Transverse colon (tissue), 4 donors: Measurements from ENCODE around the gene MMP11. TPM values are rescaled to one million over a fixed set of nuclear protein-coding genes. Genes with fewer than 3 reads are reported as not detected.

ENCODE experiments used
- DNase-seq: peaks from one replicate; pipeline ENCODE4 v3.0.0-alpha.2; 2019
- H3K27ac ChIP-seq, 4 donors: fragments of 200-600 bp; sonication (generic); 2 replicates each; pipeline ENCODE4 v1.5.1; 2016 to 2018; ENCODE audit warnings: inconsistent platforms in 4 of 4
- H3K27me3 ChIP-seq: fragments of 200-600 bp; sonication (generic); 2 replicates; pipeline ENCODE4 v1.5.1; 2017; ENCODE audit warnings: inconsistent platforms
- H3K36me3 ChIP-seq, 4 donors: fragments of 200-600 bp; sonication (generic); 2 replicates each; pipeline ENCODE4 v1.5.1; 2017 to 2019; ENCODE audit warnings: inconsistent platforms in 4 of 4
- H3K4me1 ChIP-seq, 4 donors: fragments of 200-600 bp; sonication (generic); 2 replicates each; pipeline ENCODE4 v1.5.1; 2017 to 2020; ENCODE audit warnings: inconsistent platforms in 4 of 4
- H3K4me3 ChIP-seq, 4 donors: fragments of 200-600 bp; sonication (generic); 1 replicate in 1 of 4; 2 replicates in 3 of 4; pipeline versions ENCODE4 v1.5.1 to v1.6.1; 2017 to 2019; ENCODE audit warnings: inconsistent platforms in 4 of 4
- H3K9me3 ChIP-seq, 2 donors: fragments of 200-600 bp; sonication (generic); 2 replicates each; pipeline ENCODE4 v1.5.1; 2017 to 2019; ENCODE audit warnings: inconsistent platforms in 2 of 2
- EP300 ChIP-seq: sonication (generic); formaldehyde crosslinking; IDR thresholded peaks from one replicate; pipeline ENCODE4 v1.6.1; 2017; ENCODE audit warnings: antibody characterized with exemption, low read depth
- POLR2A ChIP-seq: fragments of 450-650 bp; IDR thresholded peaks from one replicate; pipeline ENCODE4 v1.6.1; 2016; ENCODE audit warnings: antibody characterized with exemption, mild to moderate bottlenecking, moderate library complexity
- POLR2AphosphoS5 ChIP-seq, 3 donors: sonication (generic); formaldehyde crosslinking; IDR thresholded peaks; one replicate each; pipeline ENCODE4 v1.6.1; 2016; ENCODE audit warnings: antibody characterized with exemption in 3 of 3
- WGBS, 2 donors: methylation state at CpG; one replicate each; pipeline ENCODE4 v1.1.5; 2018; ENCODE audit warnings: low coverage in 1 of 2; 5-methylcytosine and 5-hydroxymethylcytosine counted together
- in situ Hi-C, 4 donors: fragments of 200-750 bp; cut with MboI; loops; one replicate each; pipeline versions ENCODE4 v1.15.0 to v1.15.1; 2017; ENCODE audit warnings: low sequenced_read_pairs in 3 of 4, low pct_ligation_motif_present in 1 of 4, low pct_unique_long_range_greater_than_20kb in 1 of 4
- intact Hi-C: fragments of 100-400 bp; cut with DNase I; formaldehyde crosslinking; loops from one replicate; pipeline ENCODE4 v1.15.1; 2023; ENCODE audit warnings: low total_unique reads
- total RNA-seq, 4 donors: library from RNA; depleted of rRNA; stranded (reverse); fragments of >200 nt; gene quantifications; one replicate each; pipeline ENCODE4 v1.1.0, GENCODE V29; 2016
- TF ChIP-seq, protein P1 (sequence below), 5 experiments: fragments of 200-600 bp in 3 of 5; fragments of 450-650 bp in 2 of 5; sonication (generic) in 3 of 5; IDR thresholded peaks; 1 replicate in 2 of 5; 2 replicates in 3 of 5; pipeline ENCODE4 v1.5.1; 2016 to 2017; ENCODE audit warnings: antibody characterized with exemption in 5 of 5, inconsistent platforms in 3 of 5, mild to moderate bottlenecking in 2 of 5, moderate library complexity in 1 of 5

Gene MMP11
- total RNA-seq, 4 donors from 2014 or later, result 1.2 to 2.2 (median 1.6) TPM

DNA sequence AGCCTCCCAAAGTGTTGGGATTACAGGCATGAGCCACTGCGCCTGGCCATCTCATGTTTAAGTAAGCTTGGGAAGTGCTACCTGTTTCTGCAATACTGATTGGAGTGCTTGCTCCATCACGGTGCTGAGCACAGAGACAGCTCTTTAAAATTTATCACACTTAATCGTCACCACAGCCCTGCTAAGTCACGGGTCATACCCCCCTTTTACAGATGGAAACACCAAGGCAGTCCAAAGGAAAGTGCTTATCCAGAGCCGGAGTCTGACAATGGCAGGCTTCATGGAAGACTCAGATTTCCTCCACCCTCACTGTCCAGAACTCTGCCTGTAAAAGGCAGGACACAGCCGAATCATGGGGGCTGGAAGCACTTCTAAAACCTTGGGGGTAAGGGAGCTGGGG, 12.6 kb upstream of the MMP11 start:
- no peak for TF ChIP-seq POLR2AphosphoS5 (IDR thresholded peaks at IDR 0.05)
- TF ChIP-seq POLR2A, result no peak
- no peak for TF ChIP-seq EP300
- TF ChIP-seq, protein P1, sequence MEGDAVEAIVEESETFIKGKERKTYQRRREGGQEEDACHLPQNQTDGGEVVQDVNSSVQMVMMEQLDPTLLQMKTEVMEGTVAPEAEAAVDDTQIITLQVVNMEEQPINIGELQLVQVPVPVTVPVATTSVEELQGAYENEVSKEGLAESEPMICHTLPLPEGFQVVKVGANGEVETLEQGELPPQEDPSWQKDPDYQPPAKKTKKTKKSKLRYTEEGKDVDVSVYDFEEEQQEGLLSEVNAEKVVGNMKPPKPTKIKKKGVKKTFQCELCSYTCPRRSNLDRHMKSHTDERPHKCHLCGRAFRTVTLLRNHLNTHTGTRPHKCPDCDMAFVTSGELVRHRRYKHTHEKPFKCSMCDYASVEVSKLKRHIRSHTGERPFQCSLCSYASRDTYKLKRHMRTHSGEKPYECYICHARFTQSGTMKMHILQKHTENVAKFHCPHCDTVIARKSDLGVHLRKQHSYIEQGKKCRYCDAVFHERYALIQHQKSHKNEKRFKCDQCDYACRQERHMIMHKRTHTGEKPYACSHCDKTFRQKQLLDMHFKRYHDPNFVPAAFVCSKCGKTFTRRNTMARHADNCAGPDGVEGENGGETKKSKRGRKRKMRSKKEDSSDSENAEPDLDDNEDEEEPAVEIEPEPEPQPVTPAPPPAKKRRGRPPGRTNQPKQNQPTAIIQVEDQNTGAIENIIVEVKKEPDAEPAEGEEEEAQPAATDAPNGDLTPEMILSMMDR (IDR thresholded peaks at IDR 0.05), result no peak
- 90% methylated on average over 6 of the region's 6 CpGs; no CpG with 5 or more reads in 1 of the 2 donors for WGBS, 2 donors
- H3K9me3 ChIP-seq, result no peaks in the 10 kb centered on the region
- H3K4me1 ChIP-seq, result peaks cover 0 to 23% (median 9%) of the 10 kb centered on the region in 4 donors
- in situ Hi-C loops, result no loop called here
- H3K27ac ChIP-seq, result no peak overlapping the region
- H3K36me3 ChIP-seq, result no peaks in the 10 kb centered on the region
- no peak for DNase-seq
- H3K27me3 ChIP-seq, result no peaks in the 10 kb centered on the region
- intact Hi-C loops, result no loop called here
- no peak overlapping the region for H3K4me3 ChIP-seq

DNA sequence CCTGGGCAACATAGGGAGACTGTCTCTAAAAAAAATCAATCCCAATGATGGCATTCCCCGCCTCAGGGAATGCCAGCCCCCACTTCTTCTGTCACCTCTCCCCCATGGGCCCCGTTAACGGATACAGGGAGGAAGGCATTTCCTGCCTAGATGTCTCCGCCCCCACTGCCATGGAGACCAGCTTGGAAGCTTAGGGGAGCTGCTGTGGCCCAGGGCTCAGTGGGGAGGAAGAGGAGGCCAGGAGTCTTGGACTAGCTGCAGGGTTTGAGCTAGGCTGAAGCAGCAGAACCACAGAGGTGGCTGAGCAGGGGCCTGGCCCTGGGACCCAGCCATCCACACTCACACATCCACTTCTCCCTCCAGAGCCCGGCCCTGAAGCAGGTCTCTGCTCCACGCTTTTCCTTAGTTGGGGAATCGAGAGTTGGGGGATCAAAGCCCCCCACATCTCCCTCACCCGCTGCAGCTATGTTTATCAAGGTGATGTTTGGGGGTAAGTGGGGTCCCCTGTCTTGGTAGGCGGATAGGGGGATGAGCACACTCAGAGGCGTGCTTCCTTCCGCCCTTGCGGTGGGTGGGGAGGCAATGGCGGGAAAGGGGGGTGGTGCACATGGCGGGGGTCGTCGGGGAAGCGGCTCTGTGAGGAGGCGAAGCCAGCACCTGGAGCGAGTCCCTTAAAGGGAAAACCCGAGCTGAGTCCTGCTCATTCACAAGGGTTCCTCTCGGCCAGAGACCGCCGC, 9.6 kb upstream of the MMP11 start, which contains the start of gene C22orf15:
C22orf15 (plus strand) TSS at position 149 of the 737 bp plus-strand sequence; CDS start at position 466, 317 bp downstream.
- Histone ChIP-seq H3K4me3 (peak within 1 kb of the TSS in 1 of 4 donors; percentile 22), H3K9me3 (no peaks in the 10 kb centered on the region), H3K4me1 (peaks cover 4 to 40% (median 19%) of the 10 kb centered on the region in 4 donors), H3K27ac (no peak within 1 kb of the TSS), H3K36me3 (no peaks in the 10 kb centered on the region), H3K27me3 (no peaks in the 10 kb centered on the region)
- in situ Hi-C loops (no loop called here), intact Hi-C loops (no loop called here)
- WGBS, 2 donors, result 56% methylated on average over 9 to 23 of the region's 23 CpGs
- no peak for TF ChIP-seq POLR2A
- TF ChIP-seq EP300, result no peak
- TF ChIP-seq POLR2AphosphoS5 (IDR thresholded peaks at IDR 0.05), result no peak
- DNase-seq, result no peak

DNA sequence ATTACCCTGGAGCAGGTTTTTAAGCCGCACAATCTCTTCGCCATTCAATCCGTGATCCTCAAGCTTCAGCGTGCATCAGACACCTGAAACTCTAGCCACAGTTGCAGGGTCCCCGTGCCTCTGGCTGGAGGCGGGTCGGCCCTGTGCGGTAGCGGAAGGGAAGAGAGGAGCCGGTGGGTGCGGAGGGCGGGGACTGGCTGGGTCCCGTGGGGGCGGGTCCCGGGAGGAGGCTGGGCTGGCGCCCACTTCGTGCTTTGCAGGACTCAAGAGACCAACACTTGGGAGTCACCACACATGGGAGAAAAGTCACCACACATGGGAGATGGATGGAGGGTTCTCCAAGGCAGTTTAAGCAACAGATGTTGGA, 9.1 kb upstream of the MMP11 start:
- Histone ChIP-seq H3K4me1 (peaks cover 6 to 43% (median 24%) of the 10 kb centered on the region in 4 donors), H3K4me3 (peak overlapping the region in 1 of 4 donors; percentile 22), H3K27ac (no peak overlapping the region), H3K9me3 (no peaks in the 10 kb centered on the region), H3K36me3 (no peaks in the 10 kb centered on the region), H3K27me3 (no peaks in the 10 kb centered on the region)
- intact Hi-C loops (no loop called here), in situ Hi-C loops (no loop called here)
- TF ChIP-seq POLR2AphosphoS5 (IDR thresholded peaks at IDR 0.05) (no peak), EP300 (no peak), POLR2A (no peak)
- WGBS, 2 donors, result 56 to 82% methylated on average over 7 to 17 of the region's 17 CpGs
- DNase-seq, result no peak

DNA sequence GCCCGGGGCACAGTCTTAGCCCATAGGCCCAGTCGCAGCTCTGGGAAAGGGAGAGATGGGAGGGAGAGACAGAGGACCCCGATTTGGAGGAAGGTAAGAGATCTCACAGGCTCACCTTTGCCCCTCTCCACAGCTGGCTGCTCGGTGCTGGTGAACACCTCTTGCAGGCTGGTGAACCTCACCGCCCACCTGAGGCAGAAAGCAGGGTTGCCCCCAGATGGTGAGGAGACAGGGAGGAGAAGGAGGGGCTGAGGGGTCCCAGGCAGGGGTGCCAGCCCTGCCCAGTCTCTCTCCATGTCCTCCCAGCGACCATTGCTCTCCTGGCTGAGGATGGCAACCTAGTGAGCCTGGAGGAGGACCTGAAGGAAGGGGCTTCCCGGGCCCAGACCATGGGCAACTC, 8.7 kb upstream of the MMP11 start:
- intact Hi-C loops (no loop called here), in situ Hi-C loops (no loop called here)
- peak overlapping the region in 1 of 4 donors; percentile 22 for H3K4me3 ChIP-seq
- H3K9me3 ChIP-seq, result no peaks in the 10 kb centered on the region
- WGBS, 2 donors, result 76% methylated on average over 7 of the region's 7 CpGs; no CpG with 5 or more reads in 1 of the 2 donors
- H3K27me3 ChIP-seq, result no peaks in the 10 kb centered on the region
- no peak overlapping the region for H3K27ac ChIP-seq
- TF ChIP-seq, protein P1 (IDR thresholded peaks at IDR 0.05), result no peak
- no peak for TF ChIP-seq POLR2AphosphoS5 (IDR thresholded peaks at IDR 0.05)
- TF ChIP-seq EP300, result no peak
- TF ChIP-seq POLR2A, result no peak
- H3K36me3 ChIP-seq, result no peaks in the 10 kb centered on the region
- peaks cover 9 to 47% (median 27%) of the 10 kb centered on the region in 4 donors for H3K4me1 ChIP-seq
- DNase-seq, result no peak
